MCF 10A (cell line): ENCODE results near the gene ASCC1. TPM values are rescaled to one million over a fixed set of nuclear protein-coding genes. Genes with fewer than 3 reads are reported as not detected.

Experiments
- BruUV-seq: library from RNA; stranded (reverse); fragments of 400-500 nt; replicated peaks from 2 replicates; lab custom pipeline; 2021; lab: Mats Ljungman, UMichigan
- CTCF ChIA-PET: fragments of 300-600 bp; sonication (Branson Sonifier 250); formaldehyde crosslinking; extraction: SDS; loops from one replicate; lab custom pipeline; 2021; ENCODE audit warnings: antibody characterized with exemption, inconsistent platforms; lab: Yijun Ruan, JAX
- POLR2A ChIA-PET: fragments of 300-600, 350-650 bp; sonication (Branson Sonifier 250); formaldehyde crosslinking; extraction: SDS; loops from one replicate; lab custom pipeline; 2020; ENCODE audit warnings: antibody characterized with exemption, inconsistent platforms; lab: Yijun Ruan, JAX
- DNase-seq: peaks from one replicate; pipeline ENCODE4 v3.0.0-alpha.2; 2018; ENCODE audit not compliant: unreplicated experiment
- H3K27ac Mint-ChIP-seq: one replicate; pipeline ENCODE4 v1.8.0; 2022; ENCODE audit warnings: mild to moderate bottlenecking, low read depth, mixed read lengths; ENCODE audit not compliant: unreplicated experiment
- H3K27me3 Mint-ChIP-seq: one replicate; pipeline ENCODE4 v1.8.0; 2022; ENCODE audit warnings: mixed read lengths; ENCODE audit not compliant: insufficient read depth, unreplicated experiment
- H3K36me3 Mint-ChIP-seq: one replicate; pipeline ENCODE4 v1.8.0; 2022; ENCODE audit warnings: mild to moderate bottlenecking, moderate library complexity, mixed read lengths; ENCODE audit not compliant: insufficient read depth, unreplicated experiment
- H3K4me1 Mint-ChIP-seq: one replicate; pipeline ENCODE4 v1.8.0; 2022; ENCODE audit warnings: mixed read lengths; ENCODE audit not compliant: insufficient read depth, unreplicated experiment
- H3K4me3 Mint-ChIP-seq: one replicate; pipeline ENCODE4 v1.8.0; 2022; ENCODE audit warnings: mild to moderate bottlenecking, moderate library complexity, mixed read lengths; ENCODE audit not compliant: unreplicated experiment
- H3K9me3 Mint-ChIP-seq: one replicate; pipeline ENCODE4 v1.8.0; 2022; ENCODE audit warnings: mixed read lengths; ENCODE audit not compliant: unreplicated experiment
- intact Hi-C: fragments of 100-400 bp; cut with micrococcal nuclease; formaldehyde crosslinking; loops from 2 replicates; pipeline ENCODE4 v1.14.1; 2022
- total RNA-seq: library from RNA; stranded (reverse); gene quantifications from 2 replicates; pipeline ENCODE4 v1.2.3, GENCODE V29; 2022
- TF ChIP-seq, protein P1 (sequence below): fragments of 200-600 bp; IDR thresholded peaks from one replicate; pipeline ENCODE4 v1.8.0; 2022; ENCODE audit warnings: antibody characterized with exemption, mild to moderate bottlenecking; ENCODE audit not compliant: unreplicated experiment

The ASCC1 gene
- total RNA-seq, 1 experiment from 2014 or later = 26.3 TPM

DNA sequence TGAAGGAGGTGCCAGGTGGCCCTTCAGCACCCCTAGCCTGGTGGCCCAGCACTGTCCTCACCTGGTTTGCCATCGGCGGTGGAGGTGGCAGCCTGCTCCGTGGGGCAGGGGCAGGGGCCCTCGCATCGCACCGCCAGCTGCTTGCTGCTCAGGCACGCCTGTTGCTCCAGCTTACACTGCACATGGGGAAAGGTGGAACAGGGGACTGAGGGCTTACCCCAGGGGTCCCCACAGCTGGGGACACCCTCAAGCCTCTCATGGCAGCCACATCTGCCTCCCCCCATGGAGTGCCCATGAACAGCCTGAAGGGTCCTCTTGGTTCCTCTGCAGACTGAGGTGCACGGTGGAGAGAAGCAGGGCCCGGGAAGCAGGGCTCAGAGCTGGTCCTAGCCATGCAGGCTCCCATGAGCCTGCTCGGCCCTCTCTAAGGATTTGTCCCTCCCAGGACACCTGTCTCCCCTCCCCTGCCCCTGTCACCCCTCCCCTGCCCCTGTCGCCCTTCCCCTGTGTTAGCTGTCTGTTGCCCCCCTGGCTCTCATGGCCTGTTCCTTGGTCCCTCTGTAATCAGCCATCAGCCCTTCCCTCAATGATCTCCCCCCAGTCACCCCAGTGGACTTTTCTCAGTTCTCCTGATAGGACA lies 147.8 kb downstream of the ASCC1 start:
- no peaks in the 10 kb centered on the region for H3K9me3 Mint-ChIP-seq
- CTCF ChIA-PET = interaction anchor here (1.1 to 1.7 kb wide), 2 partner anchors 8 to 20 kb away, joined by 4 to 5 read pairs; no protein-coding TSS in a partner anchor
- H3K36me3 Mint-ChIP-seq = no peaks in the 10 kb centered on the region
- POLR2A ChIA-PET = no interaction called here
- TF ChIP-seq, protein P1, sequence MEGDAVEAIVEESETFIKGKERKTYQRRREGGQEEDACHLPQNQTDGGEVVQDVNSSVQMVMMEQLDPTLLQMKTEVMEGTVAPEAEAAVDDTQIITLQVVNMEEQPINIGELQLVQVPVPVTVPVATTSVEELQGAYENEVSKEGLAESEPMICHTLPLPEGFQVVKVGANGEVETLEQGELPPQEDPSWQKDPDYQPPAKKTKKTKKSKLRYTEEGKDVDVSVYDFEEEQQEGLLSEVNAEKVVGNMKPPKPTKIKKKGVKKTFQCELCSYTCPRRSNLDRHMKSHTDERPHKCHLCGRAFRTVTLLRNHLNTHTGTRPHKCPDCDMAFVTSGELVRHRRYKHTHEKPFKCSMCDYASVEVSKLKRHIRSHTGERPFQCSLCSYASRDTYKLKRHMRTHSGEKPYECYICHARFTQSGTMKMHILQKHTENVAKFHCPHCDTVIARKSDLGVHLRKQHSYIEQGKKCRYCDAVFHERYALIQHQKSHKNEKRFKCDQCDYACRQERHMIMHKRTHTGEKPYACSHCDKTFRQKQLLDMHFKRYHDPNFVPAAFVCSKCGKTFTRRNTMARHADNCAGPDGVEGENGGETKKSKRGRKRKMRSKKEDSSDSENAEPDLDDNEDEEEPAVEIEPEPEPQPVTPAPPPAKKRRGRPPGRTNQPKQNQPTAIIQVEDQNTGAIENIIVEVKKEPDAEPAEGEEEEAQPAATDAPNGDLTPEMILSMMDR = no peak
- H3K27me3 Mint-ChIP-seq = no peaks in the 10 kb centered on the region
- intact Hi-C loops = no loop called here
- DNase-seq = no peak
- BruUV-seq = no TSS peak
- H3K4me1 Mint-ChIP-seq = peaks cover 11% of the 10 kb centered on the region
- no peak overlapping the region for H3K4me3 Mint-ChIP-seq
- H3K27ac Mint-ChIP-seq = no peak overlapping the region

DNA sequence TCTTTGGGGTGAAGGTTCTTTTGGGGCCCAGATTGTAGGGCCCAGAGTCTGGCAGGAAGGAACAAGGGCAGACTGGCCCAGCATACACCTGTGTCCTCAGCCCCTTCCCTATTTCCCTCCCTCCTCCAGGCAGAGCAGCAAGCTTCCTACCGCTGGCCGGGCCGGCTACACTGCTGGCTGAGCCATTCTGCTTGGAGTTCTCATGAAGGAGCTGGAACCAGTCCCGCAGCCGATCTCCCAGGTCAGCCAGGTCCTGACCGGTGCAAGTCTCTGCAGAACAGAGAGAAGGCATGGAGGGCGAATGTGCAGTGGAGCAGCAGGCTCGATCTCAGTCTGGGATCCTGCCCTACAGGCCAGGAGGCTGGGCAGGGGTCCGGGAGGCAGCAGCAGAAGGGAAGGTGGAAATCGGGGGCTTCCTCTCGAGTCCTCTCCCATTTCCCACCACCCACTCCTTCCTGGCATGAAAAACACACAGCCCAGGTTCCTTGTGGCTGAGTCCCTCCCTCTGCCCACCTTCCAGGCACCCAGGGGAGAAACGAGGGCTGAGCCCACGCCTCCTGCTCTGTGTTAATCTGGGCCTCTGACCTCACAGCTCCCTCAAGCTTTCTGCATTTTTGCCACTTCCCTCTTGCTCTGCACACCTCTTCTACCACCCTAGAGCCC lies 148.5 kb downstream of the ASCC1 start:
- POLR2A ChIA-PET = no interaction called here
- Mint-ChIP-seq H3K36me3 (no peaks in the 10 kb centered on the region), H3K4me1 (peaks cover 11% of the 10 kb centered on the region), H3K9me3 (no peaks in the 10 kb centered on the region), H3K27ac (no peak overlapping the region), H3K4me3 (no peak overlapping the region), H3K27me3 (no peaks in the 10 kb centered on the region)
- TF ChIP-seq, protein P1 = no peak
- intact Hi-C loops = no loop called here
- no TSS peak for BruUV-seq
- no peak for DNase-seq
- CTCF ChIA-PET = interaction anchor here (1.1 to 1.7 kb wide), 2 partner anchors 9 to 19 kb away, joined by 4 to 5 read pairs; no protein-coding TSS in a partner anchor

DNA sequence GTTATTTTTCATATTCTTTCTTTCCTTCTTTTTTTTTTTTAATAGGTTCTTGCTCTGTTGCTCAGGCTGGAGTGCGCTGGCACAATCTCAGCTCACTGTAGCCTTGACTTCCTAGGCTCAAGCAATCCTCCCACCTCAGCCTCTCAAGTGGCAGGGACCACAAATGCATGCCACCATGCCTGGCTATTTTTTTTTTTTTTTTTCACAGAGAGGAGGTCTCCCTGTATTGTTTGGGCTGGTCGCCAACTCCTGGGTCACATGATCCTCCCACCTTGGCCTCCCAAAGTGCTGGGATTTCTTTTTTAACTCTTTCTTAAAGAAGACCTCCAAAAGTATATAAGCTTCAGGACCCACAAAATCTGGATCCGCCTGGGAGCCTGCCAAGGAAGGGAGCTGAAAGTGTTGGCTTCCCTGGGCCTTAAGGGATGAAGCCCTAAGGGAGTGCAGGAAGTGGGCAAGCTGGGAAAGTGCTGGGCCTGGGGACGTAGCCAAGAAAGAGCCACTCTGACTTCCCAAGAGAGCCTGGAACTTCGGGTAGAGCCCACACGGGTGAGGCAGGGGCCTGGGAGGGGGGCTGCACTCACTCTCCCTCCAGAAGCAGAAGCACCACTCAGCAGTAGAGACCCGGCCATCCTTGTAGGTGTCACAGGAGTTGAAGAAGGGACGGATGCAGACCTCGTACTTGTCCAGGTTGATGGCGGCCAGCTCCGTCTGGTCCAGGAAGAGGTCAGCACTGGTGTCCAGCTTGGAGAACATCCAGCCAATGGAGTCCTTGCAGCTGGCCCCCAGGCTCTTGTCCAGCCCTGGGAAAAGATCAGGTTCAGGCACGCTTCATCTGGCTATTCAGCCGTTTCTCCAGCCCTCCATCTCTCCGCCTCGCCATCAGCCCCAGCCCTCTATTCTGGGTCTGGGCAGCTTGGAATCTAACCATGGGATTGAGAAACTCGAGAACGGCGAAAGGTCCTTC lies 149.5 kb downstream of the ASCC1 start:
- no peaks in the 10 kb centered on the region for H3K36me3 Mint-ChIP-seq
- TF ChIP-seq, protein P1 = no peak
- peaks cover 11% of the 10 kb centered on the region for H3K4me1 Mint-ChIP-seq
- H3K27ac Mint-ChIP-seq = no peak overlapping the region
- H3K9me3 Mint-ChIP-seq = no peaks in the 10 kb centered on the region
- intact Hi-C loops = no loop called here
- no TSS peak for BruUV-seq
- ChIA-PET CTCF (interaction anchor here (0.7 to 1.7 kb wide), 3 partner anchors 17 to 23 kb away, joined by 3 to 5 read pairs (median 3); no protein-coding TSS in a partner anchor), POLR2A (no interaction called here)
- no peak for DNase-seq
- H3K4me3 Mint-ChIP-seq = no peak overlapping the region
- no peaks in the 10 kb centered on the region for H3K27me3 Mint-ChIP-seq
